NCI-H345 treated with DMSO at 0.1 percent for 48 hours (cell line): ENCODE data around the gene HIVEP1.
"Not testable (repeated sequence)": the region's sequence is repeated elsewhere in the genome, so short reads cannot be mapped to it uniquely, and the experiment has no call there.

Experiments used
- DNase-seq: peaks from one replicate; lab custom pipeline; 2025; ENCODE audit not compliant: unreplicated experiment; lab: John Stamatoyannopoulos, UW

HIVEP1 gene

GRCh38 chr6:12082368-12082767, 70.3 kb downstream of the HIVEP1 start:
- no peak for DNase-seq

- DNase-seq: no peak
These were observed 71.2 kb downstream of the HIVEP1 start for GRCh38 chr6:12083302-12083701.

GRCh38 chr6:12083763-12084162, 71.7 kb downstream of the HIVEP1 start:
- no peak for DNase-seq

- DNase-seq: no peak
These were observed 72.6 kb downstream of the HIVEP1 start for GRCh38 chr6:12084681-12085080.

- DNase-seq: no peak
These were observed 76.4 kb downstream of the HIVEP1 start for GRCh38 chr6:12088531-12088930.

- DNase-seq: no peak
These were observed 78.6 kb downstream of the HIVEP1 start for GRCh38 chr6:12090714-12091113.

GRCh38 chr6:12092762-12093161, 80.7 kb downstream of the HIVEP1 start:
- DNase-seq: no peak

- no peak for DNase-seq
These were observed 82.6 kb downstream of the HIVEP1 start for GRCh38 chr6:12094689-12095088.

GRCh38 chr6:12096342-12096741, 84.2 kb downstream of the HIVEP1 start:
- no peak for DNase-seq

- DNase-seq: no peak
These were observed 85.7 kb downstream of the HIVEP1 start for GRCh38 chr6:12097791-12098190.

- DNase-seq: no peak
These were observed 87.7 kb downstream of the HIVEP1 start for GRCh38 chr6:12099623-12100338.

- DNase-seq: no peak
These were observed 88.9 kb downstream of the HIVEP1 start for GRCh38 chr6:12101048-12101447.

GRCh38 chr6:12101653-12102312, 89.7 kb downstream of the HIVEP1 start:
- DNase-seq: no peak

- DNase-seq: no peak
These were observed 90.2 kb downstream of the HIVEP1 start for GRCh38 chr6:12102350-12102749.

GRCh38 chr6:12103158-12103557, 91.0 kb downstream of the HIVEP1 start:
- DNase-seq: no peak

GRCh38 chr6:12105271-12105670, 93.2 kb downstream of the HIVEP1 start:
- DNase-seq: no peak

GRCh38 chr6:12108376-12108775, 96.3 kb downstream of the HIVEP1 start:
- not testable (repeated sequence) for DNase-seq

GRCh38 chr6:12110523-12111362, 98.6 kb downstream of the HIVEP1 start:
- no peak for DNase-seq

- DNase-seq: no peak
These were observed 99.2 kb downstream of the HIVEP1 start for GRCh38 chr6:12111363-12111670.

GRCh38 chr6:12112540-12113189, 100.6 kb downstream of the HIVEP1 start:
- no peak for DNase-seq

GRCh38 chr6:12113190-12113577, 101.1 kb downstream of the HIVEP1 start:
- no peak for DNase-seq
